ENCODE results near the gene MAT2A.

GRCh38 chr2:85525567-85525966 is 13.4 kb upstream of the MAT2A start:
- TF ChIP-seq CTCF (conservative IDR thresholded peaks at IDR 0.05; ENCODE audit: low read depth, low read length), result no peak
- no peak for TF ChIP-seq EZH2phosphoT487 (IDR thresholded peaks at IDR 0.05; ENCODE audit: borderline replicate concordance, low read length)
- TF ChIP-seq EZH2 (IDR thresholded peaks at IDR 0.05; ENCODE audit: low read length, unreplicated experiment), result no peak

Measured in PC-3 (cell line).